SU-DHL-6 (cell line): ENCODE data around the gene CEACAM18.

Experiments
- CTCF ChIP-seq: fragments of 200-600 bp; sonication (generic); IDR thresholded peaks from one replicate; pipeline ENCODE4 v1.5.1; 2017; ENCODE audit warnings: antibody characterized with exemption, mild to moderate bottlenecking, low read length, moderate library complexity; ENCODE audit not compliant: insufficient read depth, poor library complexity, severe bottlenecking
- EZH2phosphoT487 ChIP-seq: fragments of 200-600 bp; sonication (generic), shearing (Covaris generic); conservative IDR thresholded peaks from 2 replicates; pipeline ENCODE4 v1.6.1; 2018; ENCODE audit warnings: mild to moderate bottlenecking, antibody characterized with exemption, low read length, moderate library complexity, mixed read lengths

DNA sequence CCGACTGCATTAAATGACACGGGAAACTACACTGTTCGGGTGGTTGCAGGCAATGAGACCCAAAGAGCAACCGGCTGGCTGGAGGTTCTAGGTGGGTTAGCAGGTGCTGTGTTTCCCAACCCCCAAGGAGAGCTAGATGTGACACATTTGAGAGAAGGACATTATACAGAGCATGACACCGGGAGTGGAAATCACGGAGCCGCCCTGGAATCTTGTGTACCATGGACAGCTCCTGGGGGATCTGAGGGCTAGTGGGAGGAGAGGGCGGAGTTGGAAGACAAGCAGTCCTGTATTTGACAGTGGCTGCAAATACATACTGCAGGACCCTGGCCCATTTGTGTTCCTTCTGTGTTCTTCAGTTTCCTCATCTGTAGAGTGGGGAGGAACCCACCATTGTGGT is 2.3 kb downstream of the CEACAM18 start:
- TF ChIP-seq CTCF (no peak), EZH2phosphoT487 (no peak)
